KBM-7 (cell line): Measurements from ENCODE around the gene PCSK5.
"Not testable (repeated sequence)": the region's sequence is repeated elsewhere in the genome, so short reads cannot be mapped to it uniquely, and the experiment has no call there.

Source experiments
- DNase-seq: peaks from one replicate; pipeline ENCODE4 v3.0.0-alpha.2; 2015
- in situ Hi-C: fragments of 300-500 bp; cut with MboI; formaldehyde crosslinking; loops from 2 replicates; pipeline ENCODE4 v1.14.3; 2020; ENCODE audit warnings: low sequenced_read_pairs, low pct_unique_long_range_greater_than_20kb, mixed read lengths

Gene PCSK5

DNA sequence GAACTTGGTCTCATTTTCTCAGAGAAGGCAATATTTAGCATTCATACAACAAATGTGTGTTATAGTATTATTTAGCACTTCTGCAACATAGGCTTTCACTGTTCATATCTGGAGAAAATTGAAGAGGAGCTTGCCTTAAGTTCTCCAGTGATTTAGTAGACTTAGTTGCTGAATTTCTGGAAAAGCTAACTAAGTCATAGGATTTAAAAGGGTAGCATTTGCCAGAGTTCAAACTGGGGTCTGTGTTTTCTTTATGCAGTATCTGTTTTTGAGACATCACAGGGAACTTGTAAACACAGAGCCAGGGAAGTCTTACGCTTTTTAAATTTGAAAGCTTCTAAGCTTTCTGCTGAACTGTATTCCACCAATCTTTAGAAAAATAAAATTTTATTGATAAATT lies 8.7 kb upstream of the PCSK5 start:
- no peak for DNase-seq
- in situ Hi-C loops = loop anchor here (25.0 kb wide), 1 partner anchor 831 kb away; no protein-coding TSS in a partner anchor

DNA sequence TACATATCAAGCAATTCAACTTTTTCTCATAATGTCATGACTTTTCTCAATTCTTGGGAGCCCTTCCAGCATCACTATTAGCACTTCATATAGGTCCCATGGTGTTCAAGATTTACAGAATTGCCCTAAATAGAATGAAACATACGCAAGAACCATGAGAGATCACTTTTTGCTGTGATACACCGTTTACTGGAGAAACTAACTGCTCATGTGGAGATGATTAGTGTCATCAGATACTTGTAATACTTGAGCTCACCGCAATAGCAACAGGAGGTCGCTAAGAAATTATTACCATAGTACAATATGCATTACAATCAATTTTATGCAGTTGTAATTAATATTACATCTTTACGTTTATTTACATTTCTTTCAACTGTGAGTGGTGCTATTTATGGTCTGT lies 4.8 kb upstream of the PCSK5 start:
- in situ Hi-C loops = loop anchor here (25.0 kb wide), 1 partner anchor 827 kb away; no protein-coding TSS in a partner anchor
- DNase-seq = no peak

DNA sequence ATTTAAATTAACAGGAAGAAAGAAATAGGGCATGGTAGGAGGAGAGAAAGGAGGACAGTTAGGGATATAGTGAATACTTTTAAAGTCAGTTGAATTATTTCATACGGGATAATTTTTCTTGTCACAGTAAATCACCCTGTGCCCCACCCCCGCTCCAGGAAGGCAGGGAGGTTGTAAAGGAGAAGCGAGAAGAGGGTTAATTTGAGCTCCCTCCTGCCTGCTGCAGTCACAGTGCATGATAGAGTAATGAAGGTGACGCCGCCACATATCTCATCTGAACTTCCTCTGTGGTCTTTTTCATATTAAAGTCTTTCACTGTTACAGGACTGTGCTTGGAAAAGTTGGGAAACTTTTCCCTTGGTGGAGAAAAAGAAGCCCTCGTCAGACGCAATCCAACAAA lies 896 bp upstream of the PCSK5 start:
- DNase-seq = no peak
- in situ Hi-C loops = loop anchor here (25.0 kb wide), 1 partner anchor 823 kb away; no protein-coding TSS in a partner anchor

DNA sequence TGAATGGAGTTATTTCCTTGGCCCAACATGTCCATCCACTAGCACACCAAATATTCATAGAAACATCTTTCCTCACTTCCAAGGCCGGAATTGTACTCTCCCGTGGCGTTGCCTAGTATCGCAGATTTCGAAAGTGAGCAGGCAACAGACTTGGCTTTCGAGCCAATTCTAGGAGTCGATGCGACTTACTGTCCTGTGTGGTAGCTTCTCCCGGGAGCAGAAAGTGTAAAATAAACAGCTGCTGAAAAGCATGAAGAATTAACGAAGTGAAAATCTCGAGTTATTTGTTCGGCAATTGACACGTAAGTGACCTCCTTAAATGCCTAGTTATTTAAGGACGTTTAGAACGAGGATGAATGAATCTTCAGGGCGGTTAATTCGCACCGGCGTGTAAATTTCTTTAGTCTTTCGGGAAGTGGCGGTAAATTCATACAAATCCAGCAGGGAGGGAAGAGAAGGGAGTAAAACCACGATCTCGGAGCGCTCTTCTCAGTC lies 449 bp upstream of the PCSK5 start:
- in situ Hi-C loops = loop anchor here (25.0 kb wide), 1 partner anchor 822 kb away; no protein-coding TSS in a partner anchor
- no peak for DNase-seq

DNA sequence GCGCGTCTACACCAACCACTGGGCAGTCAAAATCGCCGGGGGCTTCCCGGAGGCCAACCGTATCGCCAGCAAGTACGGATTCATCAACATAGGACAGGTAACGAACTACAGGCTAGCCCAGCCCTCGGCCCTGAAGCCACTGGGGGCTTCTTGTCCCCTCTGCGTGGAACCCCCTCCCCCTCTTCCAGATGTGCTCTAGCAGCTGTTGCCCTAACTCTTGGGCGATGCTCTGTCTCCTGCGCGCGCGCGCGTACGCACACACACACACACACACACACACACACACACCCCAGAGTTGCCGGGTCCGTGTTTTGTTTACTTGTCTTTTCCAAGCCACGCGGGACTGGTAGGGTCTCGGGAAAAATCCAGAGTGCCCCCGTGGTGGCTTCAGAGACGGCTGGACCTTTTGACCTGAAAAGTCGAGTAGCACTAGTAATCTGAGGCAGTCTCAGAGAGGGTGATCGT lies 836 bp downstream of the PCSK5 start:
- DNase-seq = peak; percentile 38

DNA sequence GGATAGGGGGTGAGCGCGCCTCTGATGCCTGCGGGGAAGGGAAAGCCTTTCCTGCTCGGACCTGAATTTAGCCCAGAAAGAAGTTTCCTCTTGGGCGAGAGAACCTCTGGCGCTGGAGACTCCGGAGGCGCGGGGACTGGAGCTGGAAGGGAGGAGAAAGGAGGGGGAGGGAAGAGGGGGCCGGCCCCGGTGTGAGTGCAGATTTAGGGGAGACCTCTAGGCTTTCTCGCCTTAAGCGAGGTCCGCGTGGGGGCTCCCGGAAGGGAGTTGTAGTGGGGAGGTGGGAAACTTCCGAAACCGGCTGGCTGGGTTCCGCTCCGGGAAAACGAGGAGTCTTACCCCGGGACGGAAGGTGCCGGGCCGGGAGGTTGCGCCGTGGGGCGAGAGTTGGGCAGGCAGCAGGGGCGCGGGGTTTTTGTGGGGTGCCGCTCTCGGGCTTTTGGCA lies 1.3 kb downstream of the PCSK5 start:
- in situ Hi-C loops = loop anchor here (25.0 kb wide), 1 partner anchor 821 kb away; no protein-coding TSS in a partner anchor
- peak; percentile 4 for DNase-seq

More for the DNA sequence above, 836 bp downstream of the PCSK5 start:
- in situ Hi-C loops = loop anchor here (25.0 kb wide), 1 partner anchor 821 kb away; no protein-coding TSS in a partner anchor

DNA sequence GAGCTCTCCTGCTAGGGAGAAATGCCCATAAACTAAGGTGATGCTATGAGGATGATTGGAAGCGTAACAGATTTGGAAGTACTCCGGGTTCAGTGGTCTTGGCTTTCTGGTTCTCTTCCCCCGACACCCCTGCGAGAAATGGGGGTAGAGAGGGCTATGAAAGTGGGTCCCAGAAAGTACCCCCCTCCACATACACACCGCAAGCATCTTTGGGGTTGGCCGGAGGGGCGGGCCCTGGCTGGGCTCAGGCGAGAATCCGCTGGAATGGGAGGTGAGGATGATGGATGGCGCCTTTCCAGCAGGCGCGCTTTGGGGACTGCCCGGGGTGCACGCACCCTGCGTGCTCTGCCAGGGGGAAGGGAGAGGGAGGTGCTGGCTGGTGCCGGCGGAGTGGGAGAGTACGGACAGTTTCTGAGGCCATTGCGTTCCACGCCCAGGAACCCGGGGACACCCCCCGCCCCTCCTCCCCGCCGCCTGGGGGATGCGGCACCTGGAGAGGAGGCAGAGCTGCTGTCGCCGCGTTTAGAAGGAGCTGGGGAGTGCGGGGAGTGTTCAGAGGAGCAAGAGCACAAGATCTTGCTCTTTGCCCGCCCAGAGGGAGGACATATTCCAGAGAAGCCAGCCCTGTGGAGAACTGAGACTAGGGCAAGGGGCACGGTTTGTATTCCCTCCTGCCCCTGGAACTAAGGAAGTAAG lies 1.9 kb downstream of the PCSK5 start:
- DNase-seq = peak; percentile 6
- in situ Hi-C loops = loop anchor here (25.0 kb wide), 1 partner anchor 820 kb away; no protein-coding TSS in a partner anchor

DNA sequence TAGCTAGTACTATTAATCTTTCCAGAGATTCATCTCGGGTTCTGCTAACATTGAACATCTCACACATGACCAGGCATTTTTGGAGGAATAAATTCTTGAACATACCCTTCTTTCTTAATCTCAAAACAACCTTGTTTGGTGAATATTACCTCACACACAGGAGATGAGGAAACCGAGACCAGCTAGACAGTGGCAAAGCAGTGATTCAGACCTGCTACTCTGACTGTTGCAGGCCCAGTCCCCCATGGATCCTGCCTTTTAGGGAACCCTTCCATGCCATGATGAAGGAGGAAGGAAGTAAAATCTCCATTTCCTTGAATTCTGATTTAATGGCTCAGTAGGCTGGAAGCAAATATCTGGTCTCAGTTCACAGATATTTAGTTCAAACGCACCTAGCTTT lies 2.6 kb downstream of the PCSK5 start:
- in situ Hi-C loops = loop anchor here (25.0 kb wide), 1 partner anchor 819 kb away; no protein-coding TSS in a partner anchor
- DNase-seq = no peak

DNA sequence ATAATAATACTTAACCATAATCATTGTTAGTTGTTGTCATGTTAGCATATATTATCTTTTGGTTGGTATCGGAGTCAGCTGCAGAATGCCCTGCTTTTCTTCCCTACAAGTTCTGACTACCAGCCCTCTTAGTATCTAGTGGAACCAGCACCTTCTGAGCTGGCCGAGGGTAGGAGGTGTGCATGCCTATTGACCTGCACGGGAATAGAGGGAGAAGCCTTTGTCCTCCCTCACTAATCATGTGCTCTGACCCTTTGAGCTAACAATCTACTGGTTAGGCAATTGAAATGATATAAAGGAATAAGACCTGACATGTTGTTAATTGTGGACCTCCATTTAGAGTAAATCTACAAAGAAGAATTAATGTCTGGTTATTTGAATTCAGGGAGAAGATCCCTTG lies 4.1 kb downstream of the PCSK5 start:
- DNase-seq = no peak

DNA sequence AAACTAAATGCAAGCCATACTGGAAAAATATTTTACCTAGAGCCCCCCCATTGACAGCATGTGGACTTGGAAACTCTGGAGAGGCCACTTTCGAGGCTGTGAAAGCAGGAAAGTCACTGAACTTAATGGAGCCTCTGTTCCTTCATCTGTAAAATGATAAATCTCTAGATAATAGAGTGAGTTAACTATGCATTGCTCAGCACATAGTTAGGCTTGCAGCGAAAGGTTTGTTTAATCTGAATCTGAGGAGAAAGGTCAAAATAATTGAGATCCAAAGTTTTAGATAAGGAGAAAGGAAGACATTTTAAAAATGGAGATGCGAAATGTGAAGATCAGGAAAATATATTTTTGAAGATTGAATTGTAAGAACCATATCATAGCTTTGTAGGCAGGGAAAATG lies 4.6 kb downstream of the PCSK5 start:
- DNase-seq = no peak
- in situ Hi-C loops = loop anchor here (25.0 kb wide), 1 partner anchor 817 kb away; no protein-coding TSS in a partner anchor

More for the DNA sequence above, 4.1 kb downstream of the PCSK5 start:
- in situ Hi-C loops = loop anchor here (25.0 kb wide), 1 partner anchor 818 kb away; no protein-coding TSS in a partner anchor

DNA sequence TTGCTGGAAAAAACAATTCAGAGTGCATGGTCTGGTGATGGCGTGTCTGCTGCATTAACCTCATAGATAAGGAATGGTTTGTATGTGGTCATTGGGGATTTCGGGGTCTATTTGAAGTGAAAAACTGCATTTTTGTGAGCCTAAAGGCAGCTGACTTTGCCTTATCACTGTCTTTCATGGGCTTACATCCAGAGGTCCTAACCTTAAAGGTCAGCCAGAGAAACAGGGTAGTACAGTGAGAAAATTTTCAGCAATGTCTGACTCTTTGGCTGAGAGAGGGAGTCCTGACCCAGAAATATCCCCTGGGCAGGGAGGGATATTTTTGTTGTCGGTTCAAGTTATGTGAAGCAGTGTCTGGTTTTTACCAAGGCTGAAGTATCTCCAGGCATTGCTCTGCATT lies 5.7 kb downstream of the PCSK5 start:
- DNase-seq = no peak
- in situ Hi-C loops = loop anchor here (25.0 kb wide), 1 partner anchor 816 kb away; no protein-coding TSS in a partner anchor

DNA sequence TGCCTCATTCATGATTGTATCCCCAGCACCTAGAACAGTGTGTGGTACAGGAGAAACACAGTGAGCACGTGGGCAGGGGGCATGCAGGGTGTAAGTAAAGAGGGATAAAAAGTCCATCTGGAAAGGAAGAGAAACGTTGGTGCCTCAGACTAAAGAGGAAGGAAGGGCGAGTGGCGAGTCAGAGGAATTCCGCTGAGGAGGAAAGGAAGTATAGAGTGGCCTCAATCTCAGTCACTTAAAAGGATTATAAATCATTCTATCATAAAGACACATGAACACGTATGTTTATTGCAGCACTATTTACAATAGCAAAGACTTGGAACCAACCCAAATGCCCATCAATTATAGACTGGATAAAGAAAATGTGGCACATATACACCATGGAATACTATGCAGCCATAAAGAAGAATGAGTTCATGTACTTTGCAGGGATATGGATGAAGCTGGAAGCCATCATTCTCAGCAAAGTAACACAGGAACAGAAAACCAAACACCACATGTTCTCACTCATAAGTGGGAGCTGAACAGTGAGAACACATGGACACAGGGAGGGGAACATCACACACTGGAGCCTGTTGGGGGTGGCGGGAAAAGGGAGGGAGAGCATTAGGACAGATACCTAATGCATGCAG lies 10.5 kb downstream of the PCSK5 start:
- in situ Hi-C loops = not testable (repeated sequence)

DNA sequence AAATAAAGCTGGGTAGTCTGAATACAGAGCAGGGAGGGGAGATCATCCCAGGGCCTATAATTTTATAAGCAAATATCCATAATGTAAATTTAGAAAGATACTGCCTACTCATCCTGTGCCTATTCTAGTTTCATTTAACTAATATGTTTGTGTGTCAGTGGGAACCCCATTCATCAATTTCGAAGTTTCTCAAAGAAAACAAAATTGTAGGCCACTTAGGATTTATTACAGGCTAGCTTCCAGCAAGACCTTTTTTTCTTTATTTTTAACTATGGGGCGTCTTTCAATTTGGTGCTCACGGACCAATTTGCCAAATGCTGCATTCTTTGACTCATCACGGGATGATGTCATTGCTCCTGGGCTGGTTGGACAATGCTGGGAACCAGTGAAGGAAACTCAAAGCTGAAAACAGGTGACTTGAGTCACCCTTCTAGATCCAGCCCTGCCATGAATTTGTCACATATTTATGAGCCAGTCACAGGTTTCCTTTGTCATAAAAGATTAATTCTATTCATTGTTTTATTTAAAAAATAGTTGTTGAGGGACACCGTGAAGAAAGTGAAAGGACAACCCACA lies 13.4 kb downstream of the PCSK5 start:
- no peak for DNase-seq
- in situ Hi-C loops = no loop called here

More for the DNA sequence above, 10.5 kb downstream of the PCSK5 start:
- not testable (repeated sequence) for DNase-seq

DNA sequence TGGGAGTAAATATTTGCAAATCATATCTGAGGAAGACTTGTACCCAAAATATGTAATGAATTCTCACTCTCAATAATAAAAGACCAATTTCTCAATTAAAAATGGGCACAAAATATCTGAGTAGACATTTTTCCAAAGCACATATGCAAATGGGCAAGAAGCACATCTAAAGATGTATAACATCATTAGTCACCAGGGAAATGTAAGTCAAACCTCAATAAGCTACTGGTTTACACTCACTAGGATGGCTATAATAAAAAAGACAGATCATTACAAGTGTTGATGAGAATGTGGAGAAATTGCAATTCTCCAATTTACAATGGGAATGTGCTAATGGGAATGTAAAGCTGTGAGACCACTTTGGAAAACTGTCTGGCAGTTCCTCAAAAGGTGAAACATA lies 13.9 kb downstream of the PCSK5 start:
- no peak for DNase-seq
- in situ Hi-C loops = no loop called here

DNA sequence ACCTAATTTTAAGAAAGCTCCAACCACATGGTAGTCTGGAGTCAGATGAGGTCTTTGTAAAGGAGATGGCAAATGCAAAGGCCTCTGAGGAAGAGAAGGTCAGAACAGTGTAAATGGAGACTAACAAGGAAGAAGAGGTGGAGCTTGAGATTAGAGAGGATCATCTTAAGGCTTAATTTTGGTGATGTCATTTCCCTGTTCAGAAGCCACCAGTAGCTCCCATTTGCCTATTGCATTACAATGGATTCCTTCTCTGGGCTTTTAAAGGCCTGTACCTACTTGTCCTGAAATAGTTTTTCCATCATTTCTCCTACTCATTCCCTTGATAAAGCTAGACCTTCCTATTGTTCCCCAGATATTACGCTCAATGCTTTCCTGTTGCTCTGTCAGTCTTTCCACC lies 16.1 kb downstream of the PCSK5 start:
- DNase-seq = no peak
- in situ Hi-C loops = no loop called here

DNA sequence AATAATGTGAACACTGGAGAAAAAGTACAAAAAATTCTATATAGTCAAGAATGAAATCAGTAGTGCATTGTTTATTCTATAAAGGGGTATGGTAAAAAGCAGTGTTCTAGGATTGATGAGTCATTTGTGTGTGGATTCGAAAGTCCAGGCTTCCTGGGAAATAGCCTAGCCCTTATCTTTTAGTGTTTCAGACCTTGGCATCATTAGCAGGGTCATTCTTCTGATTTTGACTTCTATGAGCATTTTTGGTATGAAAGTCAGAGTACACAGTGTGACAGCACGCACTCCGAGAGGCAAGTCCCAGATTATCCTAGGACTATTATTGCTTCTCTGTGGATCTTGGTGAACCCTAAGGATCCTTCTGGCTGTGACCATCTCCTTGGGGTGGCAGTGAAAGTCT lies 16.9 kb downstream of the PCSK5 start:
- in situ Hi-C loops = no loop called here
- DNase-seq = no peak

DNA sequence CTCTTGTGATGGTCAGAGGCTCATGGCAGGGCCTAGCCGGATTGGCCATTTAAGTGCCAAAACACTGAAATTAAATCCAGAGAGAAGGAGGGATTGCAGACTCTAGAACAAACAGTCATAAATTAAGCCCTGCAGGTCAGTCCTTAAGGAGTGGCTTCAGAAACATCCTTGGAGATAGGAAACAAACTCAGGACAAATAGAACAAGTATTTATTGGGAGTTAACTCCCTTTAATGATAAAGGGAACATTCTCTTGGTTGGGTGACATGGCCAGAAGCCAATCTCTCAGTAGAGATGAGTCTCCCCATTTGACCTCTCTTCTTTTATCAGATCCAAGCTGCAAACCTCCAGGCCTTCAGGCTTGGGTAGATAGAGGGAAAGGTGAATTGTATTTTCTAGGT lies 17.4 kb downstream of the PCSK5 start:
- DNase-seq = no peak
- in situ Hi-C loops = no loop called here

DNA sequence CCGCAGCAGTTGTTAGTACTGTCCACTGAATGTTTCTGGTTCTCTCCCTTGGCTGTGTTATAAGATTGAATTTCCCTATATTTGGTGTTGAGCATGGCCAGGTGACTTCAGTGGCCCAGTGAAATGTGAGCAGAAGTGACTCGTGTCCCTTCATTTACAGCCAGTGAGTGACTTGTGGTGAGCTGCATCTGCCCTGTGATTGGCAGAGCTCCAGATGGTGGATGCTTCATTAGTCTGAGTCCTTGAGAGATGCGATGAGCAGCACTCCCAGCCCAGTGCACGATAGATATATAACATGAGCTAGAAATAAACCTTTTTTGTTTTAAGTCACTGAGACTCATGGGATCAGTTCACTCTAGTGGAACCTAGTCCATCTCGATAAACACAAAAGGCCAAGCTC lies 19.3 kb downstream of the PCSK5 start:
- DNase-seq = no peak
- in situ Hi-C loops = no loop called here

DNA sequence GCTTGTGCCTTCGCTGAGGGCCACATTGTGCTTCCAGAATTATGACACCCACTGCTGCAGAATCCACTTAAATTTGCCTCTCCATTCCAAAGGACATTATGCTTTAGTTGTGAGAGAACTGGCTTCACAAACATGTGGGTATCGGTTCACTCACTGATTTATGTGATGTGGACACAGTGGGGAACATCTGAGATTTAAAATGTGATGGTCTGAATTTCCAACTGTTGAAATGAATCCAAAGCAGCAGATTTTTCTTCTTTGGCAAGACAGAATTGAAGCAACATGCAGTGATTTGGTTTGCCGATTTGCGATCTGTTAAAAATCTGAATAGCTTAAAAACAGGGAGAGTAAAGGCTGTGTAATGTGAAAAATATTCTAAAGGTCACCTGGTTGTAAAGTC lies 20.3 kb downstream of the PCSK5 start:
- no peak for DNase-seq
- in situ Hi-C loops = no loop called here
